ENCODE results near the gene IL27RA. TPM values are rescaled to one million over a fixed set of nuclear protein-coding genes. Genes with fewer than 3 reads are reported as not detected.

IL27RA gene
- total and polyA plus RNA-seq, 2 donors (not counting 3 experiments of a cell fraction or from before 2014, with no cell fraction given) = 1.6 to 4.5 TPM

- no peak overlapping the region for H3K4me3 ChIP-seq (replicated peaks in 1 of 3; ENCODE audit: insufficient read depth in 1 of 3, low read depth in 1 of 3, low read length in 3 of 3)
- intact Hi-C loops (cut with micrococcal nuclease) (no loop called here), dilution Hi-C loops (cut with MboI; ENCODE audit: extremely low pct_ligation_motif_present, low sequenced_read_pairs) (no loop called here)
- no peaks in the 10 kb centered on the region for H4K20me1 ChIP-seq (replicated peaks; ENCODE audit: control insufficient read depth, extremely low read depth, insufficient read depth, low read length)
- no peaks in the 10 kb centered on the region for H3K9me3 ChIP-seq (replicated peaks; ENCODE audit: control insufficient read depth, insufficient read depth, low read length)
- H2AFZ ChIP-seq (ENCODE audit: low read depth, low read length) = no peak overlapping the region
- H3K9ac ChIP-seq (replicated peaks; ENCODE audit: extremely low read depth, insufficient read depth, low read length) = no peak overlapping the region
- FAIRE-seq (no peak), DNase-seq (ENCODE audit: low read depth, low spot score) (no peak)
- BruUV-seq (replicated peaks) = no TSS peak
- ChIA-PET CTCF (interaction anchor here (0.7 to 1.0 kb wide), 3 partner anchors 35 to 1017 kb away, joined by 3 to 4 read pairs (median 3); no protein-coding TSS in a partner anchor), POLR2A (no interaction called here)
- TF ChIP-seq, protein P1, sequence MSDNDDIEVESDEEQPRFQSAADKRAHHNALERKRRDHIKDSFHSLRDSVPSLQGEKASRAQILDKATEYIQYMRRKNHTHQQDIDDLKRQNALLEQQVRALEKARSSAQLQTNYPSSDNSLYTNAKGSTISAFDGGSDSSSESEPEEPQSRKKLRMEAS (IDR thresholded peaks at IDR 0.05; ENCODE audit: insufficient read depth, insufficient read length) = no peak
- TF ChIP-seq POLR2A (IDR thresholded peaks at IDR 0.05; ENCODE audit: low read depth, low read length) (no peak), CTCF (IDR thresholded peaks at IDR 0.05; ENCODE audit: extremely low read depth in 1 of 2, insufficient read depth in 1 of 2, low read depth in 1 of 2, low read length in 2 of 2) (no peak), GATA2 (IDR thresholded peaks at IDR 0.05; ENCODE audit: insufficient read depth, insufficient read length, low read depth, low read length) (no peak), MYC (IDR thresholded peaks at IDR 0.05; ENCODE audit: low read depth, low read length) (no peak), EZH2 (IDR thresholded peaks at IDR 0.05; ENCODE audit: borderline replicate concordance, low read depth, low read length, severe bottlenecking) (no peak), FOS (IDR thresholded peaks at IDR 0.05; ENCODE audit: borderline replicate concordance, insufficient read depth, low read length) (no peak), POLR2AphosphoS5 (IDR thresholded peaks at IDR 0.05; ENCODE audit: insufficient read depth, low read depth, low read length) (no peak), JUN (IDR thresholded peaks at IDR 0.05; ENCODE audit: borderline replicate concordance, insufficient read depth, insufficient read length, low read depth) (no peak)
- H3K27me3 ChIP-seq (ENCODE audit: control insufficient read depth in 2 of 2, insufficient read depth in 2 of 2, low read length in 2 of 2) = no peaks in the 10 kb centered on the region
- peaks cover 26% of the 10 kb centered on the region for H3K4me1 ChIP-seq (ENCODE audit: control insufficient read depth, extremely low read depth, insufficient read depth, low read length)
- H3K36me3 ChIP-seq (ENCODE audit: control insufficient read depth in 2 of 2, extremely low read depth in 1 of 2, insufficient read depth in 2 of 2, low read length in 2 of 2) = no peaks in the 10 kb centered on the region
- no peaks in the 10 kb centered on the region for H3K9me1 ChIP-seq (replicated peaks; ENCODE audit: control insufficient read depth, extremely low read depth, insufficient read depth, low read length)
- H3K79me2 ChIP-seq (ENCODE audit: control insufficient read depth, insufficient read depth, low read length) = no peaks in the 10 kb centered on the region
- H3K4me2 ChIP-seq (ENCODE audit: insufficient read depth, low read length) = no peak overlapping the region
- H3K27ac ChIP-seq (ENCODE audit: insufficient read depth, low read depth, low read length) = no peak overlapping the region
Observed at GRCh38 chr19:14078411-14078810, 46.8 kb downstream of the IL27RA start.

Data from endothelial cell of umbilical vein (primary cell).